ENCODE measurements around the gene NEK3. TPM values are rescaled to one million over a fixed set of nuclear protein-coding genes. Genes with fewer than 3 reads are reported as not detected.

The NEK3 gene
- total and polyA plus RNA-seq, 12 donors: 3.0 to 56.4 (median 9.7) TPM

DNA sequence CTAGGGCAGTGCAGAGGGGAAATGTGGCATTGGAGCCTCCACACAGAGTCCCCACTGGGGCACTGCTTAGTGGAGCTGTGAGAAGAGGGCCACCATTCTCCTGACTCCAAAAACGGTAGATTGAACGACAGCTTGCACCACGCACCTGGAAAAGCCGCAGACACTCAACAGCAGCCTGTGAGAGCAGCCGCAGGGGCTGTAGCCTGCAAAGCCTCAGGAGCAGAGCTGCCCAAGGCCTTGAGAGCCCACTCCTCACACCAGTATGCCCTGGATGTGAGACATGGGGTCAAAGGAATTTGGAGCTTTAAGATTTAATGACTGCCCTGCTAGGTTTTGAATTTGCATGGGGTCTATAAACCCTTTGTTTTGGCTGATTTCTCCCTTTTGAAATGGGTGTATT lies 62.2 kb downstream of the NEK3 start:
- DNase-seq: no peak
- 85 to 91% (median 89%) methylated on average over 5 of the region's 5 CpGs for WGBS, 4 donors
- Histone ChIP-seq H3K4me3 (no peak overlapping the region), H3K27ac (no peak overlapping the region), H3K4me1 (replicated peaks in 1 of 2) (no peaks in the 10 kb centered on the region), H3K9me3 (replicated peaks in 1 of 3) (no peaks in the 10 kb centered on the region), H3K36me3 (replicated peaks in 1 of 2) (no peaks in the 10 kb centered on the region), H3K27me3 (no peaks in the 10 kb centered on the region)
- no peak for TF ChIP-seq POLR2A (IDR thresholded peaks at IDR 0.05)
- TF ChIP-seq, protein P1, sequence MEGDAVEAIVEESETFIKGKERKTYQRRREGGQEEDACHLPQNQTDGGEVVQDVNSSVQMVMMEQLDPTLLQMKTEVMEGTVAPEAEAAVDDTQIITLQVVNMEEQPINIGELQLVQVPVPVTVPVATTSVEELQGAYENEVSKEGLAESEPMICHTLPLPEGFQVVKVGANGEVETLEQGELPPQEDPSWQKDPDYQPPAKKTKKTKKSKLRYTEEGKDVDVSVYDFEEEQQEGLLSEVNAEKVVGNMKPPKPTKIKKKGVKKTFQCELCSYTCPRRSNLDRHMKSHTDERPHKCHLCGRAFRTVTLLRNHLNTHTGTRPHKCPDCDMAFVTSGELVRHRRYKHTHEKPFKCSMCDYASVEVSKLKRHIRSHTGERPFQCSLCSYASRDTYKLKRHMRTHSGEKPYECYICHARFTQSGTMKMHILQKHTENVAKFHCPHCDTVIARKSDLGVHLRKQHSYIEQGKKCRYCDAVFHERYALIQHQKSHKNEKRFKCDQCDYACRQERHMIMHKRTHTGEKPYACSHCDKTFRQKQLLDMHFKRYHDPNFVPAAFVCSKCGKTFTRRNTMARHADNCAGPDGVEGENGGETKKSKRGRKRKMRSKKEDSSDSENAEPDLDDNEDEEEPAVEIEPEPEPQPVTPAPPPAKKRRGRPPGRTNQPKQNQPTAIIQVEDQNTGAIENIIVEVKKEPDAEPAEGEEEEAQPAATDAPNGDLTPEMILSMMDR (IDR thresholded peaks at IDR 0.05): no peak
- intact Hi-C loops (cut with DNase I): no loop called here

- Histone ChIP-seq H3K4me3 (no peak overlapping the region), H3K27ac (no peak overlapping the region), H3K9me3 (replicated peaks in 1 of 3) (no peaks in the 10 kb centered on the region), H3K4me1 (replicated peaks in 1 of 2) (no peaks in the 10 kb centered on the region), H3K36me3 (replicated peaks in 1 of 2) (no peaks in the 10 kb centered on the region), H3K27me3 (no peaks in the 10 kb centered on the region)
- DNase-seq: no peak
- intact Hi-C loops (cut with DNase I): no loop called here
- WGBS, 4 donors: 63 to 85% (median 69%) methylated on average over 2 to 3 of the region's 3 CpGs
- TF ChIP-seq, protein P1 (IDR thresholded peaks at IDR 0.05): no peak
- no peak for TF ChIP-seq POLR2A (IDR thresholded peaks at IDR 0.05)
These were observed 62.6 kb downstream of the NEK3 start for GRCh38 chr13:52096748-52097147.

GRCh38 chr13:52096062-52096461 lies 63.3 kb downstream of the NEK3 start:
- Histone ChIP-seq H3K27me3 (no peaks in the 10 kb centered on the region), H3K9me3 (replicated peaks in 1 of 3) (no peaks in the 10 kb centered on the region), H3K4me3 (no peak overlapping the region), H3K4me1 (replicated peaks in 1 of 2) (no peaks in the 10 kb centered on the region), H3K36me3 (replicated peaks in 1 of 2) (no peaks in the 10 kb centered on the region), H3K27ac (no peak overlapping the region)
- WGBS, 4 donors: 85 to 96% (median 88%) methylated on average over 2 of the region's 2 CpGs
- DNase-seq: no peak
- TF ChIP-seq, protein P1 (IDR thresholded peaks at IDR 0.05): no peak
- TF ChIP-seq POLR2A (IDR thresholded peaks at IDR 0.05): no peak
- intact Hi-C loops (cut with DNase I): no loop called here

DNA sequence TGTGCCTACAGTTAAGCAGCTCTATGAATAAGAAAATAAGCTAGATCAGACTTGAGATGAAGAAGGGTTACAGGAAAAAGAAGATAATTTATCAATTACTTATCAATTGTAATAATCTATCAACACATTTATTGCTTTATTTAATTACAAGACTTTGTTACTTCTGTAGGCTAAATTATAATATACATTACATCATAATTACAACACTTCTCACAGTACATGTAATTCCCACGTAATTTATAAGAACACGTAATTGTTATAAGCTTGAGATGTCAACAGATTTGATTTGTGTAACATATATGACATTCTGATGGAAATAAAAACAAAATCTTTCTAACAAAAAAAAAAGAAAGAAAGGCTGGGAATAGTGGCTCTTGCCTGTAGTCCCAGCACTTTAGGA lies 67.3 kb downstream of the NEK3 start:
- WGBS, 4 donors: 85 to 88% (median 86%) methylated on average over 2 of the region's 2 CpGs
- DNase-seq: no peak
- intact Hi-C loops (cut with DNase I): no loop called here

More for the DNA sequence above, 67.3 kb downstream of the NEK3 start:
- no peak for TF ChIP-seq POLR2A (IDR thresholded peaks at IDR 0.05)
- TF ChIP-seq, protein P1 (IDR thresholded peaks at IDR 0.05): no peak
- Histone ChIP-seq H3K36me3 (replicated peaks in 1 of 2) (no peaks in the 10 kb centered on the region), H3K9me3 (replicated peaks in 1 of 3) (no peaks in the 10 kb centered on the region), H3K4me3 (no peak overlapping the region), H3K4me1 (replicated peaks in 1 of 2) (no peaks in the 10 kb centered on the region), H3K27me3 (no peaks in the 10 kb centered on the region), H3K27ac (no peak overlapping the region)

Measured in adrenal gland (tissue), 12 donors.